ENCODE results near the gene BANF1. TPM values are rescaled to one million over a fixed set of nuclear protein-coding genes. Genes with fewer than 3 reads are reported as not detected.
"Not testable (repeated sequence)": the region's sequence is repeated elsewhere in the genome, so short reads cannot be mapped to it uniquely, and the experiment has no call there.

BANF1 gene
- total RNA-seq, 1 donor from 2014 or later, result 26.6 TPM

DNA sequence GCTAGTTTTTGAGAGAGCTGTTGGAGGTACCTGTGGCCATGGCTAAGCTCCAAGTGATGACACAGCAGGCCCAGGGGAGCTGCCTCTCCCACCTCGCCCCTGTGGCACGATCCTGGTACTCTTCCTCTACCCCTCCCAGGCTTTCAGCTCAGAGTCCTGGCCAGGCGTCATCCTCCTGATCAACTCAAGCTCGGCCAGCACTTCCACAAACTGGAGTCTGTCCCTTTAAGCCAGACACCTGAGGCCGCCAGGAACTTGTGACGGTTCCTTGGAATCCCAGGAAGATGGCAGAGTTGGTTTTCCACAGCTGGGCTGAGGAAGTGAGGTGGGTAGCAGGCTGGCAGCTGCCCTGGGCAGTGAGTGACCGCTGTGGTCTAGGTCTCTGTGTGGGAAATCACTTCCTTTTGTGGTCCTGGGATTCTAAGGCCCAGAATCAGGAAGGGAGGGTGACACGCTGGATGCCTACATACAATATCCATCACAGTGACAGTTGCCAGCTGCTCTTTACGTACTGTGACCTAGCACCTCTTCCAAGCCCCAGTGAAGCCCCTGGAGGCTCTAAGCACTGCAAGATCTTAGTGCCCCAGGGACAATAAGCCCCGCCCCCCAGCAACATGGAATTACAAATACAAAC, 6.3 kb downstream of the BANF1 start:
- Histone ChIP-seq H3K9ac (ENCODE audit: low read depth in 1 of 3, low read length in 3 of 3) (no peak overlapping the region), H3K4me1 (ENCODE audit: control insufficient read depth in 3 of 3, insufficient read depth in 3 of 3, low read length in 3 of 3) (peaks cover 14 to 37% (median 29%) of the 10 kb centered on the region in 3 donors), H3K27me3 (ENCODE audit: control insufficient read depth in 3 of 3, insufficient read depth in 3 of 3, low read length in 3 of 3) (peaks cover 18 to 23% (median 22%) of the 10 kb centered on the region in 3 donors), H3K9me3 (ENCODE audit: control insufficient read depth in 3 of 3, low read length in 3 of 3) (no peaks in the 10 kb centered on the region), H3K4me3 (ENCODE audit: low read length in 3 of 3) (no peak overlapping the region), H3K36me3 (ENCODE audit: control insufficient read depth in 3 of 3, insufficient read depth in 3 of 3, low read length in 3 of 3) (peaks cover 14 to 23% (median 14%) of the 10 kb centered on the region in 3 donors), H3K27ac (ENCODE audit: low read depth, low read length) (no peak overlapping the region)

DNA sequence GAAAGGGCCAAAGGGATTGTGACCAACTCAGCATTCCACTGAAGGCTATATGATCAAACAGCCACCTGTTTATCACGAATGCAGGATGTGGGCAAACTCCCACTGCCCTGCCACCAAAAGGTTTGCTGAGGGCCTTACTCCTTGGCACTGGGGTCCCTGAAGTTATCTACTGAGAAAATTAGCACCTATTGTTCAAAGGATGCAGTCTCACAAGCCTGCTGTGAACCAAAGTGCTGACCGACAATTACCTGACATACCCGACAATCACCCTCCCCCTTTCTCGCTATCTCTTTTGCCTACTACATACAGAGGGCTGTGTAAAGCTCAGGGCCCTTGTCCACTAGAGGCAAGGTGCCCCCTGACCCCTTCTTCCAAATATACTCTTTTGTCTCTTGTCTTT, 7.7 kb downstream of the BANF1 start:
- not testable (repeated sequence) for H3K4me3 ChIP-seq (ENCODE audit: low read length in 3 of 3); H3K27ac ChIP-seq (ENCODE audit: low read depth, low read length); H3K9me3 ChIP-seq (ENCODE audit: control insufficient read depth in 3 of 3, low read length in 3 of 3); H3K9ac ChIP-seq (ENCODE audit: low read depth in 1 of 3, low read length in 3 of 3)
- Histone ChIP-seq H3K27me3 (ENCODE audit: control insufficient read depth in 3 of 3, insufficient read depth in 3 of 3, low read length in 3 of 3) (peaks cover 18 to 27% (median 26%) of the 10 kb centered on the region in 3 donors), H3K4me1 (ENCODE audit: control insufficient read depth in 3 of 3, insufficient read depth in 3 of 3, low read length in 3 of 3) (peaks cover 10 to 29% (median 24%) of the 10 kb centered on the region in 3 donors), H3K36me3 (ENCODE audit: control insufficient read depth in 3 of 3, insufficient read depth in 3 of 3, low read length in 3 of 3) (peaks cover 3 to 11% (median 4%) of the 10 kb centered on the region in 3 donors)

DNA sequence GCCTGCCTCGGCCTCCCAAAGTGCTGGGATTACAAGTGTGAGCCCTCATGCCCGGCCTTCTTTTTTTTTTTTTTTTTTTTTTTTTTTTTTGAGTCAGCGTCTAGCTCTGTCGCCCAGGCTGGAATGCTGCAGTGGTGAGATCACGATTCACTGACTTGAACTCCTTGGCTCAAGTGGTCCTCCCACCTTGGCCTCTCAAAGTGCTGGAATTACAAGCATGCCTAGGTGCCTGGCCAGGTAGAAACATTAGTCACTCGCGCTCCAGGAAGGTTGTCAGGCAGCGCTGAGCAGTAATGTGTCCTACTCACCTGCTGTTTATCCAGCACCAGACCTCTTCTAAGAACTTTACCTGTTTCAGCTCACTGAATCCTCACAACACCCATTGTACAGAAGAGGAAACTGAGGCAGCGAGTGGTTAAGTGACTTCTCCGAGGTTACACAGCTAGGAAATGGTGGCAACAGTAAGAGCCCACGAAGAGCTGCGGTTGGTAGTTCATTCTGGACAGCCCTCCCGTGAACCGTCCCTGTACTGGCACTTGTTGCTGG, 9.0 kb downstream of the BANF1 start:
- peaks cover 18 to 27% (median 26%) of the 10 kb centered on the region in 3 donors for H3K27me3 ChIP-seq (ENCODE audit: control insufficient read depth in 3 of 3, insufficient read depth in 3 of 3, low read length in 3 of 3)
- no peak overlapping the region for H3K4me3 ChIP-seq (ENCODE audit: low read length in 3 of 3)
- H3K27ac ChIP-seq (ENCODE audit: low read depth, low read length), result no peak overlapping the region
- no peaks in the 10 kb centered on the region for H3K9me3 ChIP-seq (ENCODE audit: control insufficient read depth in 3 of 3, low read length in 3 of 3)
- peaks cover 0 to 4% (median 0%) of the 10 kb centered on the region in 3 donors for H3K36me3 ChIP-seq (ENCODE audit: control insufficient read depth in 3 of 3, insufficient read depth in 3 of 3, low read length in 3 of 3)
- peaks cover 18 to 40% (median 34%) of the 10 kb centered on the region in 3 donors for H3K4me1 ChIP-seq (ENCODE audit: control insufficient read depth in 3 of 3, insufficient read depth in 3 of 3, low read length in 3 of 3)
- peak overlapping the region in 1 of 3 donors; percentile 33 for H3K9ac ChIP-seq (ENCODE audit: low read depth in 1 of 3, low read length in 3 of 3)

DNA sequence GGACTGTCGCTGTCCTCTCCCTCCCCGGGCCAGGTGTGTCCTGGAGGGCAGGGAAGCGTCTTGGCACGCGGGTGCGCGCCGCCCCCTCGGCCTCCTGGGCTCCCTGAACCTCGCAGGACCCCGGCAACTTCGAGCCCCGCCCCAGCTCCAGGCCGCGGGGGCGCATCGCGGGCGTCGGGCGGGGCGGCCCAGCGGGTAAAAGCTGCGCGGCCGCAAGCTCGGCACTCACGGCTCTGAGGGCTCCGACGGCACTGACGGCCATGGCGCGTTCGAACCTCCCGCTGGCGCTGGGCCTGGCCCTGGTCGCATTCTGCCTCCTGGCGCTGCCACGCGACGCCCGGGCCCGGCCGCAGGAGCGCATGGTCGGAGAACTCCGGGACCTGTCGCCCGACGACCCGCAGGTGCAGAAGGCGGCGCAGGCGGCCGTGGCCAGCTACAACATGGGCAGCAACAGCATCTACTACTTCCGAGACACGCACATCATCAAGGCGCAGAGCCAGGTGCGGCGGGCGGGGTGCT, 9.5 kb downstream of the BANF1 start, which contains the start of gene CST6:
Gene CST6, plus strand, starts transcription at position 224 of the 519 bp plus-strand sequence. Its CDS starts 37 bp downstream, at position 261.
- Histone ChIP-seq H3K9me3 (ENCODE audit: control insufficient read depth in 3 of 3, low read length in 3 of 3) (no peaks in the 10 kb centered on the region), H3K36me3 (ENCODE audit: control insufficient read depth in 3 of 3, insufficient read depth in 3 of 3, low read length in 3 of 3) (no peaks in the 10 kb centered on the region), H3K4me1 (ENCODE audit: control insufficient read depth in 3 of 3, insufficient read depth in 3 of 3, low read length in 3 of 3) (peaks cover 18 to 38% (median 31%) of the 10 kb centered on the region in 3 donors), H3K9ac (ENCODE audit: low read depth in 1 of 3, low read length in 3 of 3) (peak within 1 kb of the TSS in 1 of 3 donors; percentile 33), H3K27me3 (ENCODE audit: control insufficient read depth in 3 of 3, insufficient read depth in 3 of 3, low read length in 3 of 3) (peaks cover 18 to 27% (median 26%) of the 10 kb centered on the region in 3 donors), H3K27ac (ENCODE audit: low read depth, low read length) (no peak within 1 kb of the TSS), H3K4me3 (ENCODE audit: low read length in 3 of 3) (peak within 1 kb of the TSS in 1 of 3 donors; percentile 22)

DNA sequence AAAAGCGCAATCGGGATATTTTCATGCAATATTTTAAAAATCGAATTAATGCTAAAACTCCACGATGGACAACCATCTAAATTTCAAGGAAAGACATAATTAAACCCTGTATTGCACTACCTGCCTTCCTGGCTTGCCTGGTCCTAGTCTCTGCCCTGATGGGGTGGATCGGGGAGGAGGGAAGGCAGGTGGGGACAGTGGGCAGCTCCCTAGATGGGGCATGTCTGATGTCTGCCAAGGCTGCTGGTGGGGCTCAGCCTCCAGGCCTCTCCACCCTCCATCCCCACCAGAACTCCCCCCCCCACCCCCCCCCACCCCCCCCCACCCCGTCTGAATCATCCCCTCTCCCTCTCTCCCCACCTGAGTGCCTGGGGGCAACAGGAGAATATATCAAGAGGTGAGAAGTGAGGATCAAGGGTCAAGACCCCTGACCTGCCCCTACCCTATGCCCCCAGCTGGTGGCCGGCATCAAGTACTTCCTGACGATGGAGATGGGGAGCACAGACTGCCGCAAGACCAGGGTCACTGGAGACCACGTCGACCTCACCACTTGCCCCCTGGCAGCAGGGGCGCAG, 10.2 kb downstream of the BANF1 start:
- Histone ChIP-seq H3K4me1 (ENCODE audit: control insufficient read depth in 3 of 3, insufficient read depth in 3 of 3, low read length in 3 of 3) (peaks cover 14 to 32% (median 25%) of the 10 kb centered on the region in 3 donors), H3K9me3 (ENCODE audit: control insufficient read depth in 3 of 3, low read length in 3 of 3) (no peaks in the 10 kb centered on the region), H3K4me3 (ENCODE audit: low read length in 3 of 3) (no peak overlapping the region), H3K27ac (ENCODE audit: low read depth, low read length) (no peak overlapping the region), H3K36me3 (ENCODE audit: control insufficient read depth in 3 of 3, insufficient read depth in 3 of 3, low read length in 3 of 3) (no peaks in the 10 kb centered on the region), H3K27me3 (ENCODE audit: control insufficient read depth in 3 of 3, insufficient read depth in 3 of 3, low read length in 3 of 3) (peaks cover 18 to 27% (median 26%) of the 10 kb centered on the region in 3 donors), H3K9ac (ENCODE audit: low read depth in 1 of 3, low read length in 3 of 3) (no peak overlapping the region)

DNA sequence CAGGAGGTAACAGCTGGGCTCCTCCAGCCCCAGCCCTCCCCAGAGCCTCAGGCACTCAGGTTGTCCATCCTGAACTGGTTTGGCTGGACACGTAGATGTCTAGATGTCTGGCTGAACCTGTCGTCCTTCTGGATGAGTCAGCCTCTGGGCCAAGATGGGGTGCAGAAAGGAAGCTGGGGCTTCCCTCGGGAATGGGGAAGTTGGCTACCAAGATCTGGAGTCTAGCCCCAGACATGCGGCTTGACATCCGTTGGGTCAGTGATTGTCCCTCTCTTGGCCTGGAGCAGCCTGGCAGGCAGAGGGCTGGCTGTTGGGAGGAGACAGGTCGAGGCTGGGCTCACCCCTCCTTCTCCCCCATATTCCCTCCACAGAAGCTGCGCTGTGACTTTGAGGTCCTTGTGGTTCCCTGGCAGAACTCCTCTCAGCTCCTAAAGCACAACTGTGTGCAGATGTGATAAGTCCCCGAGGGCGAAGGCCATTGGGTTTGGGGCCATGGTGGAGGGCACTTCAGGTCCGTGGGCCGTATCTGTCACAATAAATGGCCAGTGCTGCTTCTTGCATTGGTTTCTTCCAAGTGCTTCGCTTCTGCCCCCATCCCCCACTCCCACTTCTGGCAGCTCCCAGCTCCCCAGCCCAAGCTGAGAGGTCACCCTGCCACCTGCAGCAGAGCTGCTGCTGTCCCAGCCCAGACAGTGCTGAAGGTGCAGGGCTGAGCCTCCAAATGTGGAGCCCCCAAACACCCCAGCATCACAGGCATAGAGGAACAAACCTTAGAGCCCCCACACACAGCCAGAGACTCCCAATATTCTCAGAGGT, 10.9 kb downstream of the BANF1 start:
- H3K27me3 ChIP-seq (ENCODE audit: control insufficient read depth in 3 of 3, insufficient read depth in 3 of 3, low read length in 3 of 3), result peaks cover 18 to 27% (median 26%) of the 10 kb centered on the region in 3 donors
- H3K4me1 ChIP-seq (ENCODE audit: control insufficient read depth in 3 of 3, insufficient read depth in 3 of 3, low read length in 3 of 3), result peaks cover 14 to 27% (median 19%) of the 10 kb centered on the region in 3 donors
- no peak overlapping the region for H3K27ac ChIP-seq (ENCODE audit: low read depth, low read length)
- no peak overlapping the region for H3K9ac ChIP-seq (ENCODE audit: low read depth in 1 of 3, low read length in 3 of 3)
- no peak overlapping the region for H3K4me3 ChIP-seq (ENCODE audit: low read length in 3 of 3)
- H3K36me3 ChIP-seq (ENCODE audit: control insufficient read depth in 3 of 3, insufficient read depth in 3 of 3, low read length in 3 of 3), result no peaks in the 10 kb centered on the region
- H3K9me3 ChIP-seq (ENCODE audit: control insufficient read depth in 3 of 3, low read length in 3 of 3), result no peaks in the 10 kb centered on the region

DNA sequence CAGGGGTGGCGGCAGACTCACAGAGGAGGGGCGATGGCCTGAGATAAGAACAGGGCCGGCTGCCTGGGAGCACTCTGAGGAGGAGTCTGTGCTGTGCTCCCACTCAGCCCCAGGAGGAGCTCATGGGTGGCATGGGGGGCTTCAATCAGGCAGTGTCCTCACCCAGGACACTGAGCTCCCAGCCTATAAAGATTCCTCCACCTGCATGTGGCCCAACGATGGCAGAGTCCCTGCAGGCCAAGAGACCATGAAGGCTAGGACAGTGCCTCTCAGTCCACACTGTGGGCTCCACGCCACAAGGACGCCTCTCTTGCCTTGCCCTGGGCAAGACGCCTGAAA, 11.4 kb downstream of the BANF1 start:
- peaks cover 14 to 27% (median 19%) of the 10 kb centered on the region in 3 donors for H3K4me1 ChIP-seq (ENCODE audit: control insufficient read depth in 3 of 3, insufficient read depth in 3 of 3, low read length in 3 of 3)
- H3K9me3 ChIP-seq (ENCODE audit: control insufficient read depth in 3 of 3, low read length in 3 of 3), result no peaks in the 10 kb centered on the region
- no peak overlapping the region for H3K9ac ChIP-seq (ENCODE audit: low read depth in 1 of 3, low read length in 3 of 3)
- no peaks in the 10 kb centered on the region for H3K36me3 ChIP-seq (ENCODE audit: control insufficient read depth in 3 of 3, insufficient read depth in 3 of 3, low read length in 3 of 3)
- no peak overlapping the region for H3K4me3 ChIP-seq (ENCODE audit: low read length in 3 of 3)
- H3K27ac ChIP-seq (ENCODE audit: low read depth, low read length), result no peak overlapping the region
- peaks cover 18 to 27% (median 26%) of the 10 kb centered on the region in 3 donors for H3K27me3 ChIP-seq (ENCODE audit: control insufficient read depth in 3 of 3, insufficient read depth in 3 of 3, low read length in 3 of 3)

DNA sequence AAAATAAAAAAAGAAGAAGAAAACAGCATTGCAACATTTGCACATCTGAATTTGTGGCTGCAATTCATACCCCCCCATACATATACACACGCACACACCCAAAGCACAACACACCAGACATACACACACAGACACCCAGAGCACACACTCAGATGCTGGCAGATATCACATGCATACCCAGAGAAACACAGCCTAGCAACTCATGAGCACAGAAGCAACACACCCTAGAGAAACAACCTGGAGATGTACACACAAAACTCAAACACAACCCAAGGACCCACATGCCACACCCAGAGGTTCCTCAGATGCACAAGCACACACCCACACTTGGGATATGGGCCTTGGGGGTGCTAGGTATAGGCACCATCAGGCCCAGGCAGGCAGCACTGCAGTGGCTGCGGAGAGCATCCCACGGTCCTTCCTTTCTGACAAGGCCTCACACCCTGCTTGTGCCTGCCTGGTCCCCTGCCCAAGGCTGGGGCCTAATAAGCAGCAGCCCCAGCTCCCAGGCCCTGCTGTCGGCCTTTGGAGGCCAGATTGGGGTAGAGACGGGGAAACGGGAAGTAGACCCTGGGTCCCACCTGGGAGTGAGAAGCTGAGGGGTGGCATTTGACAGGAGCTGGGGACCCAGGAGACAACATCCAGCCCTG, 12.6 kb downstream of the BANF1 start:
- peak overlapping the region; percentile 23 to 70 (median 30) for H3K9ac ChIP-seq (ENCODE audit: low read depth in 1 of 3, low read length in 3 of 3)
- no peaks in the 10 kb centered on the region for H3K36me3 ChIP-seq (ENCODE audit: control insufficient read depth in 3 of 3, insufficient read depth in 3 of 3, low read length in 3 of 3)
- no peaks in the 10 kb centered on the region for H3K9me3 ChIP-seq (ENCODE audit: control insufficient read depth in 3 of 3, low read length in 3 of 3)
- H3K27ac ChIP-seq (ENCODE audit: low read depth, low read length), result peak overlapping the region; percentile 51
- peaks cover 14 to 27% (median 19%) of the 10 kb centered on the region in 3 donors for H3K4me1 ChIP-seq (ENCODE audit: control insufficient read depth in 3 of 3, insufficient read depth in 3 of 3, low read length in 3 of 3)
- peak overlapping the region in 1 of 3 donors; percentile 29 for H3K4me3 ChIP-seq (ENCODE audit: low read length in 3 of 3)
- H3K27me3 ChIP-seq (ENCODE audit: control insufficient read depth in 3 of 3, insufficient read depth in 3 of 3, low read length in 3 of 3), result peaks cover 18 to 27% (median 26%) of the 10 kb centered on the region in 3 donors

DNA sequence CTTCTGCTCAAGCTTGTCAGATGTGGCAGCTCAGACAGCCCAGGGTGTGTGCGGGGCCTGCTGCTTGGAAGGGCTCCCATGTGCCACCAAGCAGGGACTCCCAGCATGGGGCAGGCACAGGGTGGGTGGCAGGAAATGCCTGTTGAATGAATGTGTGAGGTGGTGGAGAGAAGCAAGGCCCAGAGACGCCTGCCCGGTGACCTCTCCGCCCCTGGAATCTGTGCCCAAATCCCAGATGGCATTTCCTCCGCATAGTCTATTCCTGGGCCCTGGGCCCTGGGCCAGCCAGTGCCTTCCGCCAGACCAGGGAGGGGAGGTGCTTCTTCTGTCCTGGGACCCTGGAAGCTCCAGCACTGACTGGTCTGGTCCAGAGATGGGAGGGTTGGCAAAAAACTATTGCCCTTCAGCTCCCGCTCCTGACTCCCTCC, 13.2 kb downstream of the BANF1 start:
- H3K4me3 ChIP-seq (ENCODE audit: low read length in 3 of 3), result peak overlapping the region; percentile 31 to 52 (median 46)
- no peaks in the 10 kb centered on the region for H3K36me3 ChIP-seq (ENCODE audit: control insufficient read depth in 3 of 3, insufficient read depth in 3 of 3, low read length in 3 of 3)
- H3K9ac ChIP-seq (ENCODE audit: low read depth in 1 of 3, low read length in 3 of 3), result peak overlapping the region in 2 of 3 donors; percentile 23 to 70
- peak overlapping the region; percentile 51 for H3K27ac ChIP-seq (ENCODE audit: low read depth, low read length)
- H3K4me1 ChIP-seq (ENCODE audit: control insufficient read depth in 3 of 3, insufficient read depth in 3 of 3, low read length in 3 of 3), result peaks cover 14 to 27% (median 19%) of the 10 kb centered on the region in 3 donors
- peaks cover 18 to 27% (median 26%) of the 10 kb centered on the region in 3 donors for H3K27me3 ChIP-seq (ENCODE audit: control insufficient read depth in 3 of 3, insufficient read depth in 3 of 3, low read length in 3 of 3)
- no peaks in the 10 kb centered on the region for H3K9me3 ChIP-seq (ENCODE audit: control insufficient read depth in 3 of 3, low read length in 3 of 3)
